ENCODE results near the gene ABCB1. TPM values are rescaled to one million over a fixed set of nuclear protein-coding genes. Genes with fewer than 3 reads are reported as not detected.

ABCB1 gene
- total RNA-seq, 1 experiment from 2014 or later = not detected

DNA sequence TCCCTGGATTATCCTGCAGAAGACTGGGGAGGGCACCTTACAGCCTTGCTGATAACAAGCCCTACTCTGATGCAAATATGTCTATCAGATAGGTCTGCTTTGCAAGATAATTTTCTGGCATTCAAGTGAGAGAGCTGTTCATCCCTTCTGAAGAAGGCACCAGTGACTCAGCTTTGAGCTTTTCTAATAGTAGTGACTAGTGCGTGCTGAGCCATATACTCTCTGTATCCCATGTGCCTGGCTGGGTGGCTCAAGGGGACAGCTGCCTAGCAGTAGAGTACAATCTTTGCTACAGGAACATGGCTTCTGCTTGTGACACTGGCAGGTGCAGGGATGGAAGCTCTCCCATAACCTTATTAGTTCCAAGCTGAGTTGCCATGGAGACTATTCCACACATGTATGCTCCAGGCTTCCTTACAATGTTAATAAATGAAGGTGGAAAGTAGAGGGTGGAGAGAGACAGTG is 90.2 kb downstream of the ABCB1 start:
- DNase-seq = no peak
- TF ChIP-seq EZH2 (IDR thresholded peaks at IDR 0.05; ENCODE audit: low read length, unreplicated experiment) (no peak), EZH2phosphoT487 (IDR thresholded peaks at IDR 0.05; ENCODE audit: borderline replicate concordance, low read length) (no peak), CTCF (conservative IDR thresholded peaks at IDR 0.05; ENCODE audit: low read depth, low read length) (no peak)
- H4K20me1 ChIP-seq (ENCODE audit: low read length) = no peaks in the 10 kb centered on the region
- H3K79me2 ChIP-seq (ENCODE audit: low read length) = no peaks in the 10 kb centered on the region
- H3K36me3 ChIP-seq (ENCODE audit: low read depth, low read length) = no peaks in the 10 kb centered on the region
- H3K9ac ChIP-seq (ENCODE audit: low read length) = no peak overlapping the region
- no peak overlapping the region for H2AFZ ChIP-seq (ENCODE audit: low read length)
- 0 out of 2 replicates have a peak, but pooled peaks cover 2% of the 10 kb centered on the region for H3K4me1 ChIP-seq (ENCODE audit: insufficient read depth, low read length)
- intact Hi-C loops (cut with micrococcal nuclease) = no loop called here
- no peaks in the 10 kb centered on the region for H3K9me2 ChIP-seq (replicated peaks; ENCODE audit: low read length)
- H3K4me3 ChIP-seq (ENCODE audit: low read length) = no peak overlapping the region
- BruUV-seq (replicated peaks) = no TSS peak
- CTCF ChIA-PET = no interaction called here
- H3K27me3 ChIP-seq (ENCODE audit: low read length) = peaks cover 11% of the 10 kb centered on the region; the same call in 1 of the 2 replicates
- H3F3A ChIP-seq (ENCODE audit: low read length, unreplicated experiment) = no peaks in the 10 kb centered on the region
- ATAC-seq = no peak
- POLR2A ChIA-PET (ENCODE audit: unreplicated experiment) = no interaction called here
- no peak overlapping the region for H3K27ac ChIP-seq (ENCODE audit: low read length)
- H3K4me2 ChIP-seq (ENCODE audit: low read length) = no peak overlapping the region
- no peaks in the 10 kb centered on the region for H3K9me3 ChIP-seq (ENCODE audit: low read length)

GRCh38 chr7:87507446-87507845 is 93.2 kb downstream of the ABCB1 start:
- Histone ChIP-seq H3K9me2 (replicated peaks; ENCODE audit: low read length) (no peaks in the 10 kb centered on the region), H3K4me1 (ENCODE audit: insufficient read depth, low read length) (0 out of 2 replicates have a peak, but pooled peaks cover 8% of the 10 kb centered on the region), H3K4me2 (ENCODE audit: low read length) (no peak overlapping the region), H3F3A (ENCODE audit: low read length, unreplicated experiment) (no peaks in the 10 kb centered on the region), H4K20me1 (ENCODE audit: low read length) (no peaks in the 10 kb centered on the region), H3K27me3 (ENCODE audit: low read length) (no peaks in the 10 kb centered on the region), H3K36me3 (ENCODE audit: low read depth, low read length) (no peaks in the 10 kb centered on the region), H3K9me3 (ENCODE audit: low read length) (no peaks in the 10 kb centered on the region), H2AFZ (ENCODE audit: low read length) (no peak overlapping the region), H3K4me3 (ENCODE audit: low read length) (no peak overlapping the region), H3K79me2 (ENCODE audit: low read length) (no peaks in the 10 kb centered on the region), H3K9ac (ENCODE audit: low read length) (no peak overlapping the region), H3K27ac (ENCODE audit: low read length) (no peak overlapping the region)
- ChIA-PET POLR2A (ENCODE audit: unreplicated experiment) (no interaction called here), CTCF (interaction anchor here (1.0 kb wide), 1 partner anchor 83 kb away, joined by 3 read pairs; no protein-coding TSS in a partner anchor)
- intact Hi-C loops (cut with micrococcal nuclease) = loop anchor here (1.0 to 10.0 kb wide), 6 partner anchors 85 to 657 kb away; no protein-coding TSS in a partner anchor
- no TSS peak for BruUV-seq (replicated peaks)
- DNase-seq = peak; percentile 36
- peak; percentile 48; the same call in 1 of the 2 replicates for ATAC-seq
- TF ChIP-seq EZH2 (IDR thresholded peaks at IDR 0.05; ENCODE audit: low read length, unreplicated experiment) (no peak), EZH2phosphoT487 (IDR thresholded peaks at IDR 0.05; ENCODE audit: borderline replicate concordance, low read length) (no peak), CTCF (conservative IDR thresholded peaks at IDR 0.05; ENCODE audit: low read depth, low read length) (peak; percentile 52)

Data from PC-3 (cell line).